ENCODE measurements around the gene CARM1. TPM values are rescaled to one million over a fixed set of nuclear protein-coding genes. Genes with fewer than 3 reads are reported as not detected.
"Not testable (repeated sequence)": the region's sequence is repeated elsewhere in the genome, so short reads cannot be mapped to it uniquely, and the experiment has no call there.

CARM1 gene
- total RNA-seq, 1 donor from 2014 or later = 29.3 TPM

- TF ChIP-seq CTCF (conservative IDR thresholded peaks at IDR 0.05; ENCODE audit: low read depth, low read length) = no peak
- peak overlapping the region; percentile 58 for H3K4me3 ChIP-seq (ENCODE audit: low read depth, low read length)
- DNase-seq (ENCODE audit: low read depth) = no peak
Observed at GRCh38 chr19:10836479-10837330, 34.6 kb upstream of the CARM1 start.

GRCh38 chr19:10837649-10838048 lies 33.7 kb upstream of the CARM1 start:
- not testable (repeated sequence) for DNase-seq (ENCODE audit: low read depth); H3K4me3 ChIP-seq (ENCODE audit: low read depth, low read length)

- no peak for TF ChIP-seq CTCF (conservative IDR thresholded peaks at IDR 0.05; ENCODE audit: low read depth, low read length)
- H3K4me3 ChIP-seq (ENCODE audit: low read depth, low read length) = no peak overlapping the region
- no peak for DNase-seq (ENCODE audit: low read depth)
Observed at GRCh38 chr19:10838377-10838776, 33.0 kb upstream of the CARM1 start.

- DNase-seq (ENCODE audit: low read depth) = no peak
- no peak for TF ChIP-seq CTCF (conservative IDR thresholded peaks at IDR 0.05; ENCODE audit: low read depth, low read length)
- H3K4me3 ChIP-seq (ENCODE audit: low read depth, low read length) = no peak overlapping the region
Observed at GRCh38 chr19:10839114-10840050, 32.0 kb upstream of the CARM1 start.

GRCh38 chr19:10842788-10843187 lies 28.6 kb upstream of the CARM1 start:
- DNase-seq (ENCODE audit: low read depth) = no peak
- H3K4me3 ChIP-seq (ENCODE audit: low read depth, low read length) = no peak overlapping the region
- TF ChIP-seq CTCF (conservative IDR thresholded peaks at IDR 0.05; ENCODE audit: low read depth, low read length) = no peak

- H3K4me3 ChIP-seq (ENCODE audit: low read depth, low read length) = no peak overlapping the region
- no peak for TF ChIP-seq CTCF (conservative IDR thresholded peaks at IDR 0.05; ENCODE audit: low read depth, low read length)
- no peak for DNase-seq (ENCODE audit: low read depth)
Observed at GRCh38 chr19:10846500-10847202, 24.7 kb upstream of the CARM1 start.

Data from epithelial cell of proximal tubule (primary cell).